Progenitor cell of endocrine pancreas (in vitro differentiated cells): ENCODE measurements around the gene CLSTN2. TPM values are rescaled to one million over a fixed set of nuclear protein-coding genes. Genes with fewer than 3 reads are reported as not detected.

Experiments used
- DNase-seq: peaks from one replicate; pipeline ENCODE4 v3.0.0; 2021; ENCODE audit warnings: low spot score; ENCODE audit not compliant: unreplicated experiment
- H3K27ac Mint-ChIP-seq: 2 replicates; pipeline ENCODE4 v1.8.0; 2021; ENCODE audit warnings: mild to moderate bottlenecking, moderate library complexity, mixed read lengths
- H3K27me3 Mint-ChIP-seq: 2 replicates; pipeline ENCODE4 v1.8.0; 2021; ENCODE audit warnings: mixed read lengths
- H3K36me3 Mint-ChIP-seq: 2 replicates; pipeline ENCODE4 v1.8.0; 2022; ENCODE audit warnings: mixed read lengths; ENCODE audit not compliant: insufficient read depth
- H3K4me1 Mint-ChIP-seq: 2 replicates; pipeline ENCODE4 v1.8.0; 2021; ENCODE audit warnings: low read depth, mixed read lengths
- H3K4me3 Mint-ChIP-seq: 2 replicates; pipeline ENCODE4 v1.8.0; 2021; ENCODE audit warnings: low read depth, mild to moderate bottlenecking, moderate library complexity, mixed read lengths
- H3K9me3 Mint-ChIP-seq: 2 replicates; pipeline ENCODE4 v1.8.0; 2021; ENCODE audit warnings: low read depth, mixed read lengths
- total RNA-seq: library from RNA; stranded (reverse); gene quantifications from 2 replicates; pipeline ENCODE4 v1.2.1, GENCODE V29; 2021
- TF ChIP-seq, protein P1 (sequence below): fragments of 200-600 bp; sonication (generic); IDR thresholded peaks from one replicate; pipeline ENCODE4 v1.5.0; 2021; ENCODE audit warnings: antibody characterized with exemption, mild to moderate bottlenecking; ENCODE audit not compliant: unreplicated experiment

The CLSTN2 gene
- total RNA-seq, 1 donor from 2014 or later, result 2.8 TPM

DNA sequence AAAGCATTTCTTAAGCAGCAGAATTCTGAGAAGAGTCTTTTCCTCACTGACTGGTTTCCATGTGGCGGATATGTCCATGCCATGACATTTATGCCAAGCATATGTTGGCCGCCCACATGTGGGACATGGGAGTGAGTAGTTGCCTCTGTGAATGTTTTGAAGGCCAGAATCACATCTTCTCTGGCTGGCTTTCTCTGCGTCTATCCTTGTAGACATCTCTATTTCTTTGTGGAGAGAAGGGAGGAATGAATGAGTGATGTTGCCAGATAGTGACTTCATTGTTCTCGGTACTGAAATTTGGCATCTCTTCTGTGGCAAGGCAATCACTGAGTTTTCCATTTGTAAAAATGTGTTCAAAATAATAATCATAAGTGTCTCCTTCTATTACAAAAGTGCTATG lies 316.0 kb downstream of the CLSTN2 start:
- Mint-ChIP-seq H3K4me3 (no peak overlapping the region), H3K27ac (no peak overlapping the region), H3K9me3 (no peaks in the 10 kb centered on the region), H3K27me3 (no peaks in the 10 kb centered on the region), H3K4me1 (peaks cover 18% of the 10 kb centered on the region), H3K36me3 (no peaks in the 10 kb centered on the region)
- TF ChIP-seq, protein P1, sequence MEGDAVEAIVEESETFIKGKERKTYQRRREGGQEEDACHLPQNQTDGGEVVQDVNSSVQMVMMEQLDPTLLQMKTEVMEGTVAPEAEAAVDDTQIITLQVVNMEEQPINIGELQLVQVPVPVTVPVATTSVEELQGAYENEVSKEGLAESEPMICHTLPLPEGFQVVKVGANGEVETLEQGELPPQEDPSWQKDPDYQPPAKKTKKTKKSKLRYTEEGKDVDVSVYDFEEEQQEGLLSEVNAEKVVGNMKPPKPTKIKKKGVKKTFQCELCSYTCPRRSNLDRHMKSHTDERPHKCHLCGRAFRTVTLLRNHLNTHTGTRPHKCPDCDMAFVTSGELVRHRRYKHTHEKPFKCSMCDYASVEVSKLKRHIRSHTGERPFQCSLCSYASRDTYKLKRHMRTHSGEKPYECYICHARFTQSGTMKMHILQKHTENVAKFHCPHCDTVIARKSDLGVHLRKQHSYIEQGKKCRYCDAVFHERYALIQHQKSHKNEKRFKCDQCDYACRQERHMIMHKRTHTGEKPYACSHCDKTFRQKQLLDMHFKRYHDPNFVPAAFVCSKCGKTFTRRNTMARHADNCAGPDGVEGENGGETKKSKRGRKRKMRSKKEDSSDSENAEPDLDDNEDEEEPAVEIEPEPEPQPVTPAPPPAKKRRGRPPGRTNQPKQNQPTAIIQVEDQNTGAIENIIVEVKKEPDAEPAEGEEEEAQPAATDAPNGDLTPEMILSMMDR, result no peak
- DNase-seq, result no peak

DNA sequence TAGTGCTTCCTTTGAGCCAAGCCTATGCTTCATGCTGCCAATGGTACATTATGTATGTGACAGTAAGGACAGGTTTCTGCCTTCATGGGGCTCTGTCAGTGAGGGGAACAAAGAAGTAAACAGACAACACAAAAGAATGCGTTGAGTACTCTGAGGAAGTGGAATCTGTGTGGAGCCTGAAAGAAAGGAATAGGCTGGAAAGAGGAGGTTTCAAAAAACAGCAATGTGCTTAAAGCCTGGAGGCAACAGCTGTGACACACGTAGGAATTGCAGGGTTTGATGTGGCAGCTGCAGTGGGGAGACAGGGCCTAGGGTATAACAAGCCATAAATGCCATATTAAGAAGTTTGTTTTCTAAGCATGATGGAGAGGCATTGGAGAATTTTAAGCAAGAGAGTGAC lies 316.7 kb downstream of the CLSTN2 start:
- Mint-ChIP-seq H3K27me3 (no peaks in the 10 kb centered on the region), H3K9me3 (no peaks in the 10 kb centered on the region), H3K4me1 (peaks cover 16% of the 10 kb centered on the region), H3K36me3 (no peaks in the 10 kb centered on the region), H3K27ac (no peak overlapping the region), H3K4me3 (no peak overlapping the region)
- no peak for DNase-seq
- TF ChIP-seq, protein P1, result no peak

DNA sequence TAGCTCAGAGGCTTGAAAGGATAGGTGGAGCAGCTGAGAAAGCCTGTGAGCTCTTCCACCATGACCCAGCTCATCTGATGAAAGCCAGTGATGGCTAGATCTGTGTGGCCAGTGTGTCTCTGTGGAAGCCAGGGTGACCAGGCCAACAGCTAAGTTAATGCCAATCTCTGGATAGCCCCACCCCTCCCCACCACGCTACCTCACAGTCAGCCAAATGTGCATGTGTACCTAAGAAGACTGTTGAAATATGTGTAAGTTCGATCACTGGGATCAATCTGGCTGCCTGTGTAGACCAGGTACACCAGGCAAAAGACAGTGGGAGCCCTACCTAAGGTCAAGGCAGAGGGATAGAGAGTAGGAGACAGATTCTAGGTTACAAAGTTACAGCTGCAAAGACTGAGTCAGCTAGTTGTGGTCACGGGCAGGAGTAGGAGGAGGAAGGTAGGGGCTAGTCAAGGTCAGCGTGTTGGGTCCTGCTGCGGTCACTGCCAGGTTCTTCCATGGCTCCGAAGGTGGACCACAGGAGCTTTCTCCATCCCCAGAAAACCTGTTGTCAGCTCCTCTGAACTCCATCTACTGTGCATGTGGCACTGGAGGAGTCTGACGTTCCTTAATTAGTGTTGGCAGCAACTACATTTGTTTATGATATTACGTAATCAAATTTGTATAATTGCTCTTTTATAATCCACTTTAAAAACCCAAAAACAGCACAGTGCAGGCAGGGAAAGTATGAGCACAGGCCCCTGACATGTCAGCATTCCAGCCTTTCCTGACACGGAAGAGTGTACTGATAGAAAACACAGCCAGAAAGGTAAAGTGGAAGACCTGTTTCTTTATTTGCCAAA lies 318.0 kb downstream of the CLSTN2 start:
- DNase-seq, result no peak
- H3K27me3 Mint-ChIP-seq, result no peaks in the 10 kb centered on the region
- peaks cover 7% of the 10 kb centered on the region for H3K4me1 Mint-ChIP-seq
- H3K9me3 Mint-ChIP-seq, result no peaks in the 10 kb centered on the region
- no peak overlapping the region for H3K4me3 Mint-ChIP-seq
- TF ChIP-seq, protein P1, result no peak
- no peak overlapping the region for H3K27ac Mint-ChIP-seq
- no peaks in the 10 kb centered on the region for H3K36me3 Mint-ChIP-seq

DNA sequence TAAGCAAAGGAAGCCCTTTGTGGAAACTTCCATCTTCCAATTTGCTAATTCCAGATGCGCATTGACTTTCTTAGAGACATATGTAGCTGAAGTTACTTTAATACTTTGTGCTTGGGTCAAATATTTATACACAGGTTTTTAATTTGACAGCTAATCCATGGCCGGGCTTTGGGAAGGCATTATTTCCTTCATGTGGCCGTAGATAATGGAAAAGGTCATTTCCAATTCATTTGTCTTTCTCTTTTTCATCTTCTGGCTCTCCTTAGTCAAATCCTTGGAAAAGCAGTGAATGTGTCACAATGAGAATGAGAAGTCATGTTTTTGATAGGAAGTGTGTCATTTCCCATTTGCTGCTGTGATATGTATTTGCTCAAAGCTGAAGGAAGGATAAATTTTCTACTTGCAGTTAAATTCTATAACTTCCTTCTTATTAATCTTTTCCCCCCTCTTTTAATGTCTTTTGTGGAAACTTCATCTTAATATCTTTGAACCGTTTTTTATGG lies 323.3 kb downstream of the CLSTN2 start:
- Mint-ChIP-seq H3K4me3 (no peak overlapping the region), H3K36me3 (no peaks in the 10 kb centered on the region), H3K27ac (no peak overlapping the region), H3K4me1 (peaks cover 5% of the 10 kb centered on the region), H3K27me3 (peaks cover 2% of the 10 kb centered on the region), H3K9me3 (peaks cover 3% of the 10 kb centered on the region)
- DNase-seq, result no peak
- TF ChIP-seq, protein P1, result no peak

DNA sequence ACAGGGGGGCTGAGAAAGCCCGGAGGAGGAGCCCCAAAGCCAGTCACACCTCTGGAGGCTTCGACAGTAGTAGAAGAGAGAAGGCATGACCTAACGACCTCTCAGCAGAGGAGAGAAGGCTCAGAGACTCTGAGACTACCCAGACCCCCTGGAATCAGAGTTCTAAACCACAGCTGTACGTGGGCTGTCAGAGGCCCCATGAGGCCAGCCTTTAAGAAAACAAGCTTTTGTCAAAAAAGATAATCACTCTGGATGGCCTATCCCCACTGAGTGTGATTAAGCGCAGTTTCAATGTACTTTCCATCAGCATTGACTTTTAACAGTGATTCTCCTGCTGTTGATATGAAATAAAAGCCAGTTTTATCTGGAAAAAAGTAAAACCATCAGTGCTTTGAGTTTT lies 330.3 kb downstream of the CLSTN2 start:
- no peak for DNase-seq
- TF ChIP-seq, protein P1, result no peak
- Mint-ChIP-seq H3K4me3 (no peak overlapping the region), H3K27ac (no peak overlapping the region), H3K36me3 (no peaks in the 10 kb centered on the region), H3K4me1 (peaks cover 1% of the 10 kb centered on the region), H3K9me3 (peaks cover 3% of the 10 kb centered on the region), H3K27me3 (peaks cover 2% of the 10 kb centered on the region)
